Cortex of kidney (tissue), 1 donor: Measurements from ENCODE around the gene SECTM1.

Source experiments
- DNase-seq: peaks from one replicate; lab custom pipeline; 2025; lab: John Stamatoyannopoulos, UW

SECTM1 gene

GRCh38 chr17:82278786-82279391 lies 54.7 kb downstream of the SECTM1 start:
- no peak for DNase-seq

- no peak for DNase-seq
Measured at GRCh38 chr17:82278308-82278707, 55.3 kb downstream of the SECTM1 start.

- no peak for DNase-seq
Measured at GRCh38 chr17:82277851-82278250, 55.7 kb downstream of the SECTM1 start.

GRCh38 chr17:82276938-82277337 lies 56.6 kb downstream of the SECTM1 start:
- no peak for DNase-seq

GRCh38 chr17:82275326-82275725 lies 58.2 kb downstream of the SECTM1 start:
- DNase-seq: no peak

GRCh38 chr17:82274134-82275020 lies 59.2 kb downstream of the SECTM1 start:
- no peak for DNase-seq

- no peak for DNase-seq
Measured at GRCh38 chr17:82273327-82274133, 60.0 kb downstream of the SECTM1 start, which contains the start of gene CSNK1D. Gene CSNK1D (minus strand): TSS chr17:82273700. CDS start chr17:82273381, 319 bp downstream.

GRCh38 chr17:82272495-82273326 lies 60.9 kb downstream of the SECTM1 start:
- no peak for DNase-seq

GRCh38 chr17:82271401-82271800 lies 62.2 kb downstream of the SECTM1 start:
- DNase-seq: no peak
